C1 segment of cervical spinal cord (tissue), 14 donors: ENCODE data around the gene FANCD2.
"Not testable (repeated sequence)": the region's sequence is repeated elsewhere in the genome, so short reads cannot be mapped to it uniquely, and the experiment has no call there.

Source experiments
- DNase-seq, 14 donors: peaks; one replicate each; lab custom pipeline; 2025; lab: John Stamatoyannopoulos, UW

Gene FANCD2

DNA sequence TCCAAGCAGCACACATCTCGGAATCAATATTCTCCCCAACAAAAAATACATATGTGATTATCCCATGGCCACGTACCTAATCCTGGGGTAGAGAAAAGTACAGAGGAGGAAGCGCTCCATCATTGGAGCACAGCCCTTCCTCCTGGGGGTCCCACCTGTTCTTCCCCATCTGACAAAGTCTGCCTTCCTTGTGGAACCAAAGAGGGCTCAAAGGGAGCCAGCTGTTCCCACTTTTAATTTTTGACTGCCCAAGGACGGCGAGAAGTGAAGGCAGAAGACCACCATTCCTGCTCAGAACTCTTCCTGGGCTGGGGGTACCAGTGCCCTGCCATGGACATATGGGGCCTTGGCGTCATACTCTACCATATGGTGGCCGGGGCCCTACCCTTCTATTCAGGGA, 14.1 kb upstream of the FANCD2 start:
- no peak for DNase-seq

DNA sequence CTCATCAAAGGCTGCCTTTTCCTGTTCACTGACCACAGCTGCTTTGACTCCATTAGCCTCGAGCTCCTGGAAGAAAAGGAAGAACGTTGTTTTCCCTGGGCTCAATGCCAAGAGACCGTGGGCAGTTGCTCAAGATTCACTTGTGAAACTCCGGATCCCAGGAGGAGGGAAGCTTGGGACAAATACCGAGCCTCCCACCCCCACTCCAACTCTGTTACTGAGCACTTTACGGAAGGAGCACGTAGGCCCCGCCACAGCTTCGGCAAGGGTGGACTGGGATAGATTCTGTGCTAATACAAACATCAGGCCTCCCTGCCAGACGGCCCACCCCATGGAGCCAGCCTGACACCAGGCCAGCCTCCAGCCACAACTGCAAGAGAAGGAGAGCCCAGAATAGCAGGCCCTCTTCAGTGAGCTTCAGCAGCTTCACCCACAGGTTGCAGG, 10.8 kb upstream of the FANCD2 start:
- DNase-seq: peak in 13 of 14 donors; percentile 12 to 81 (median 64)

DNA sequence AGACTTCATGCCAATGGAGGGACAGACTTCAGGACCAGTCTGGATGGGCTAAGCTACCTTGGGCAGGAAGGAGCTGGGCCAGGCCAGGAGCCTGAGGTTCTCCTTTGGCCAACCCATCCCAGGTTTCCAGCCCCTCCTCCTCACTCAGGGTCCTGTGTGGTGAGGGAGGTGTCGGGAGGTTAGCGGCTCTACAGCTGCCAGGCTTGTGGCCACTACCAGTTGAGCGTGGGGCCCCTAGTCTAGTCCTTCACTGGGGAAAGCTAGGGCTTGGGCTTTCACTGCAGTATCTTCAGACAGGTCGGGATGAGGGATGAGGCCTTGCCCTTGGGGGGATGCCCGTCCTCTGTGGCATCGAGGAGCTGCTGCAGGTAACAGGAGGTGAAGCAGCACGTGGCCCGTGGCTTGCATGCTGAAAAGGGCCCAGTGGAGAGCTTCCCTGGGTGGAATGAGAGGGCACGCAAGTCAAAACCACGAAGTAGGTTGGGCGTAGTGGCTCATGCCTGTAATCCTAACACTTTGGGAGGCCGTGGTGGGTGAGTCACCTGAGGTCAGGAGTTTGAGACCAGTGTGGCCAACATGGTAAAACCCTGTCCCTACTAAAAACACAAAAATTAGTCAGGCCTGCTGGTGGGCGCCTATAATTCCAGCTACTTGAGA, 8.5 kb upstream of the FANCD2 start:
- DNase-seq: no peak

DNA sequence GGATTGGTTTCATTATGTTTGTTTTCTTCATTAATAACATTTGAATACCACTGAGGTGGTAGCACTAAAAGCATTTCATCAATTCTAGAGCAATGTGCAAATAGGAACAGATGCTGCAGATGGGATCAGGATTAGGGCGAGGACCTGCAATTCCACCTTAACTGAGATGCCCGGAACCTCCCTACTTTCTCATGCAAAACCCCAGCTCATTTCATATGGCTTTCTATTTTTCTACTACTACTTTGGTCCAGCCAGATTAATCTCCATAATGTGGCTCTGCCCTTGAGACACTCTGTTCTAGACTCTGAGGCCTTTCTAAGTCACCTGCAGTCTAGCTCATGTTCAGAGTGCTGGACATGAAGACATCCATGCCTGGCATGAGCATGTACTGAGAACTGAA, 7.4 kb upstream of the FANCD2 start:
- DNase-seq: not testable (repeated sequence)

DNA sequence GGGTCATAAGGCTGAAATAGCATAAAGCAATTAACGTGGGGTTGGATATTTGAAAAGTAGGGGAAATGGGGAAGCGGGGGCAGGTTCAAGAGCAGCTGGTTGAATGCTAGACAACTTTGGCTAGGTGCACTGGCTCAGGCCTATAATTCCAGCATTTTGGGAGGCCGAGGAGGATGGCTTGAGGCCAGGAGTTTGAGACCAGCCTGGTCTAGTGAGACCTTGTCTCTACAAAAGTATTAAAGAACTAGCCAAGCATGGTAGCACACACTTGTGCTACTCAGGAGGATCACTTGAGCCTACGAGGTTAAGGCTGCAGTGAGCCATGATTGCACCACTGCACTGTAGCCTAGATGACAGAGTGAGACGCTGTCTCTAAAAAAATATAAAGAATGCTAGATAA, 6.9 kb upstream of the FANCD2 start:
- no peak for DNase-seq

DNA sequence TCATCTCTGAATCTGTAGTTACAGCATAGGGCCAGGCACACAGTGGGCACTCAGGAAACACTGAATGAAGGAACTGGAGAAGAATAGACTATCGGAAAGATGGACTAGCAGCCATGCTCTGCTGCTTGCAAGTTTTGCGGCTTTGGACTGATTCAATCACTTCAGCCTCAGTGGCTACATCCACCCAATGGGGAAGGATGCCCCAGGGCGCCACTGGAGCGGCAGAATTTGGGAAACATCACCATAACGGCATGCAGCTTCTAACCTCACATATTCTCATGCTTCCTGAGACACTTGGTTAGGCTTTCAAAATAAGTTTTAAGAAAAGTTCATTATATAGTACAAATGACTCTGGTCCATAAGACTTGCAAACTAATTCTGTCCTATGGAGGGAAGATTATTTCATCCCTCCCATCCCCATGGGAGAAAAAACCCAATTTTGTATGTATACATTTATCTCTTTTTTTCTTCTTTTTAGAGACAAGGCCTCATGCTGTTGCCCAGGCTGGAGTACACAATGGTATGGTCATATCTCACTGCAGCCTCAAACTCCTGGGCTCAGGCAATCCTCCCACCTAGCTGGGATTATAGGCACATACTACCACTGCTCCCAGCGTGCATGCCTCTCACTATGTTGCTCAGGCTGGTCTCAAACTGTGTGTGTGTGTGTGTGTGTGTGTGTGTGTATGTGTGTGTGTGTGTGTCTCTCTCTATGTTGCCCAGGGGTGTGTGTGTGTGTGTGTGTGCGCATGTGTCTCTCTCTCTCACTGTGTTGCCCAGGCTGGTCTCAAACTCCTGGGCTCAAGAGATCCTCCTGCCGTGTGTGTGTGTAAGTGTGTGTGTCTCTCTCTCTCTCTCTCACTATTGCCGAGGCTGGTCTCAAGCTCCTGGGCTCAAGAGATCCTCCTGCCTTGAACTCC, 4.1 kb upstream of the FANCD2 start:
- DNase-seq: no peak

DNA sequence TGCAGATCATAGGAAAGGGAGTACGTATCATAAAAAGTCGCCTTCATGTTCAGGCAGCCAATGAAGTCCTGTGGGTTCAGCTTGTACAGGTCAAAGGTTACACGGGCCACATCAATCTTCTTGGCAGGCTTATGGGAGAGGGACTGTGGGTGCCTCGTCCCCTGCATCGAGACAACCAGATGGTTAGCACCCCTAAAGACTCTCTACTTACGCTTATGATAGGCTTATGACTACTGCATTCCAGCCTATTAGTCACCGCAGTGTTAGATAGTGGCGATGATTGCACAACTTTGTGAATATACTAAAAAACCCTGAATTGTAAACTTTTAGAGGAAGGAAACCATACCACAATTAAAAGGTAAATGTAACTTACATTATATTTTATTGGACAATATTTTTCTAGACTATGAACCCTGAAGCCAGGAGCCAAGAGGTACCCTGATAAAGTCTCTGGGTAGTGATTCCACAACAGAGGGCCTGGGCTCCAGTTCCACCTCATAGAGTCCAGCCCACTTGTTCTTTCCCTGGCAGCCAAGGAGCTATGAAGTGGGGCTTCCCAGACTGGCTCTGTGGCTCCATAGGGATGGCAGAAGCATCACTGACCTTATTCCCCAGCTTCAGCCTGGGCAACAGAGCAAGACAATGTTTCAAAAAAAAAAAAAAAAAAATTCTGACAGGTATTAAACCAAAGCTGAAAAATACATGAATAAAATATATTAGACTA, 2.5 kb upstream of the FANCD2 start:
- DNase-seq: no peak

DNA sequence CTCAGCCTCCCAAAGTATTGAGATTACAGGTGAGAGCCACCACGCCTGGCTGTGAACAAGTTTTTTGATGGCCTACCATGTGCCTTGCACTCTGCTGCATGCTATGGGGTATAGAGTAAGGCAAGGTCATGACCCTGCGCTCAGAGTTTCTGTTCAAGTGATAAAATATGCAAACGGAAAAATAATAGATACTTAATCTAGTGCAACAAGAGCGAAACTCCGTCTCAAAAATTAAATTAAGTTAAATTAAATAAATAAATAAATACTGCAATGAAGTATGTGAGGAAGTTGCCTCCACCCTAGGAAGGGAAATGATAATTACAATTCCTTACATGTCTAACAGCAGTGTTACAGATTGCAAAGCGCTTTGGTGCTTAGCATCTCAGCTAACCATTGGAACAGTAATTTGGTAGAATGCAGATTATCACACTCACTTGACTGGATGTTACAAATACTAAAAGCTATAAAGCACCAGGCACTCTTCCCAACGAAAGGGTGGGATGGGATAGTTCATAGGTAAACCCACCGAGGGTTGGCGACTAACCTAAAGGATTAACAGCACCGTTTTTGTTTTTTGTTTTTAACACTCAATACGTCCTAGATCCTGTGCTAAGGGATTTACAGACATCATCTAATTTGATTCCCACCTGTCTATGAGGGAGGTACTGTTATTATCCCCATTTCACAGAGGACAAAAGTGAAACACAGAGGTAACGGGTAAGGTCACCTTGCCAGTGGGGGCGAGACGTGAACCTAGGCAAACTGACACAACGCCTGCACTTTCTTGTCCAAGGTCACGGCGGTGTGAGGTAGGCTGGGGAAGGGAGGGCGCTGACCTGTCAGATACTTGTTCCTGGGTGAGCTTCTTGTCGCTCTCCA, 793 bp upstream of the FANCD2 start:
- DNase-seq: no peak

DNA sequence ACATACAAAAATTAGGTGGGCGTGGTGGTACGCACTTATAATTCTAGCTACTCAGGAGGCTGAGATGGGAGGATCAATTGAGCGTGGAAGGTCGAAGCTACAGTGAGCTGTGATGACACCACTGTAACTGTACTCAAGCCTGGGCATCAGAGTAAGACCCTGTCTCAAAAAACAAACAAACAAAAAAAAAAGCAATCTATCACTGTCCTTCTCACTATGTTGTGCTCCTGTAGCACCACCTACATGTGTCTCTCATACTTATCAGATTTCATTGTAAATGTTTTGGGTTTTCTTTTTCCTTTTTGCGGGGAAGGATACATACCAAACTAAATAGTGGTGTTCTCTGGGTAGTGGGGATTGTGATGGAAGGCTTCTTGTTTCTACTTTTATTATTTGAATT, 14.8 kb downstream of the FANCD2 start:
- no peak for DNase-seq

DNA sequence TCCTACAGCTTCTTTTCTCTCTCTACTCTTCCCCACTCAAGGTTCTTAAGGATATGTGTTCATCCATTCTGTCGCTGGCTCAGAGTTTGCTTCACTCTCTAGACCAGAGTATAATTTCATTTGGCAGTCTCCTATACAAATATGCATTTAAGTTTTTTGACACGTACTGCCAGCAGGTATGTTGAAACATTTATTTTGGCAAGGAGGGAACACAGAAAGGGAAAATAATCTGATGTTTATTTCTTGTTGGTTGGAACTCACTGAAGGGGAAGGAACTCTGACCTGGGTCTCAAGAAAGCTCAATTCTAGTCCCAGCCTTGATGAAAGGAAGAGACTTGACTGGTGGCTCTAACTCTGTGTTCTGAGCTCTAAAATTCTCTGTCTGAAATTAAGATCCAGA, 21.6 kb downstream of the FANCD2 start:
- no peak for DNase-seq

DNA sequence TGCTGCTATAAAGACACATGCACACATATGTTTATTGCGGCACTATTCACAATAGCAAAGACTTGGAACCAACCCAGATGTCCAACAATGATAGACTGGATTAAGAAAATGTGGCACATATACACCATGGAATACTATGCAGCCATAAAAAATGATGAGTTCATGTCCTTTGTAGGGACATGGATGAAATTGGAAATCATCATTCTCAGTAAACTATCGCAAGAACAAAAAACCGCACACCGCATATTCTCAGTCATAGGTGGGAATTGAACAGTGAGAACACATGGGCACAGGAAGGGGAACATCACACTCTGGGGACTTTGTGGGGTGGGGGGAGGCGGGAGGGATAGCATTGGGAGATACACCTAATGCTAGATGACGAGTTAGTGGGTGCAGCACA, 26.8 kb downstream of the FANCD2 start:
- DNase-seq: not testable (repeated sequence)

DNA sequence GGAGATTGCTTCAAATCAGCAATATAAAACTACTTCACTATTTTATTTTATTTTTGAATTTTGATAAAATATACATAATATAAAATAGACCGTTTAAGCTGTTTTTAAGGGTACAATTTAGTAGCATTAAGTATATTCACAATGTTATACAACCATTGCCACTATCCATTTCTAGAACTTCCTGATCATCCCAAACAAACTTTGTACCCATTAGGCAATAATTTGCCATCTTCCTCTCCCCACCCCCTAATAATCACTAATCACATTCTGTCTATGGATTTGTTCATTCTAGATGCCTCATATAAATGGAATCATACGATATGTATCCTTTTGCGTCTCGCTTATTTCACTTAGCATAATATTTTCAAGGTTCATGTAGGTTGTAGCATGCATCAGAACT, 28.9 kb downstream of the FANCD2 start:
- DNase-seq: no peak

DNA sequence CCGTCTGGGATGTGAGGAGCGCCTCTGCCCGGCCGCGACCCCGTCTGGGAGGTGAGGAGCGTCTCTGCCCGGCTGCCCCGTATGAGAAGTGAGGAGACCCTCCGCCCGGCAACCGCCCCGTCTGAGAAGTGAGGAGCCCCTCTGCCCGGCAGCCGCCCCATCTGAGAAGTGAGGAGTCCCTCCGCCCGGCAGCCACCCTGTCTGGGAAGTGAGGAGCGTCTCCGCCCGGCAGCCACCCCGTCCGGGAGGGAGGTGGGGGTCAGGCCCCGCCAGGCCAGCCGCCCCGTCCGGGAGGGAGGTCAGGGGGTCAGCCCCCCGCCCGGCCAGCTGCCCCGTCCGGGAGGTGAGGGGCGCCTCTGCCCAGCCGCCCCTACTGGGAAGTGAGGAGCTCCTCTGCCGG, 43.8 kb downstream of the FANCD2 start:
- DNase-seq: not testable (repeated sequence)

DNA sequence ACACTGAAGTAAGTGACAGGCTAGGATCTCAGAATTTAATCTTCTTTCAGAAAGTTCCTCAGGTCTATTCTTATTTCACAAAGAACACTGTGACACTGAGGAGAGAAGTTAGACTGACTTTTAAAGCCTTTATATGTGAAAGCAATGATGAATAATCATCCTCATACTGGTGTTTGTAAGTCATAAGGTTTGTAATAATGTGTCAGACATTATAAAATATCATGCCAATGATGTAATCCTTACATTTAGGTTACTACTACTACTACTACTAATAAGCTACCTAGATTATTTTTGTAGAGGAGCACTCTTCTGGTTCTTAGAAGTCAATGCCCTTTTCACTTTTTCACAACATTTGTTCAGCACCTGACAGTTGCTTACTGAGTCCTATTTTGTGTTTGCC, 48.4 kb downstream of the FANCD2 start:
- DNase-seq: no peak

DNA sequence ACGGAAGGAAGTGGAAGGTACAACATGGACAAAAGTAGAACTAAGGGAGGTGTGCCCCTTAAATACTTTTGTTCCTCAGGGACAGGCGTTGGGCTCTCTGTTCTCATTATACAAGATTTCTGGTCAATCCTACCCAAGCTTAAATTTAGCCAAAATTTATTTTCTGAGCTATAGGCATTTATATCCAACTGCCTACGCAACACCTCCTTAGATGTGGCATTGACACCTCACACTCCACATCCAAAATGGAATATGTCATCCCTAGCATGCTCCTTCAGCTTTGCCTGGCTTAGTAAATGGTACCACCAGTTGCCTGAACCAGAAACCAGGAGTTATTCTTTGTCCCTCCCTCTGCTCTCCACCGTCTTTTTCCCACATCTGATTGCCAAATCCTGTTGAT, 55.6 kb downstream of the FANCD2 start:
- no peak for DNase-seq

DNA sequence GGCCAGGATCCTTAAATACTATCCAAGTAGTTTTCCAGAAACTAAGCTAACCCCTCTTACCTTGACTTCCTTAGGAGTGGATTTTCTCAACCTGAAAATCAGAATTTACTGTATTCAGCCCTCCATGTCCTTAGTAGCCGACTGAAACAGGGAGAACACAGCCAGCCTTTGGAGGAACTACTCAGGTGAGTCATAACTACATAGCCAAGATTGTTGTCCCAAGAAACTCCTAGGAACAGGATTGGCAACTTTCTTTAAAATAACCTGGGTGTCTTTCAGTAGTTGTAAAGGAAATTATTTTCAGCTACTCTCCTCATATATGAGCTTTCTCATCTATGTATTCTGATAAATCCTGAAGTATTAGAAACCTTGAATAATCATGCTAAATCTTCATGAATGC, 59.5 kb downstream of the FANCD2 start:
- DNase-seq: no peak

DNA sequence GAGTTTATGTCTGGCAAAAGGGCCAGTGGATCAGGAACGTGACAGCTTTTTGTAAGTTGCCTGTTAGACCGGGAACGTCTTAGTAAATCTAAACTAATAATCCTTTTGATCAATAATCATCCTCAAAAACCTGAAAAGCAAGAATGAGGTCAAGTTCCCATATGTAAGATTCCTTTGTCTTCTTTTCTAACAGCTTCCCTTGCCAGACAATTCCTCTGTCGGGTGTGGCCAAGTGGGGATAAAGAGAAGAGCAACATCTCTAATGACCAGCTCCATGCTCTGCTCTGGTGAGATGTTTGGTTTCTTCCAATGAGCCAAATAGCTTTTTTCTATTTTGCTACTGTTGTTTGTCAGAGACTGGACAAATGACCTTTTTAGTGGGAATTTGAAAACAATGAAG, 62.0 kb downstream of the FANCD2 start:
- no peak for DNase-seq

DNA sequence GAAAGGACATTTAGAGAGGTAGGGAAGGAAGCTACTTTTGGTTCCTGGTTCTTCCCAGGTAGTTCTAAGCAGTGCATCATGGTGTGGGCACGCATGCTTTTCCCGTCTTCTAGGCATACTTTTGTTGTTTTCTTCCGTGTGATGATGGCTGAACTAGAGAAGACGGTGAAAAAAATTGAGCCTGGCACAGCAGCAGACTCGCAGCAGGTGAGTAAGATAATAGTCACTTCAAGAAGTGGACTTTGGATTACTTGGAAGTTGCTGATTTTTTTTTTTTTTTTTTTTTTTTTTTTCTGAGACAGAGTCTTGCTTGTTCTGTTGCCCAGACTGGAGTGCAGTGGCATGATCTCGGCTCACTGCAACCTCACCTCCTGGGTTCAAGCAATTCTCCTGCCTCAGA, 63.9 kb downstream of the FANCD2 start:
- DNase-seq: no peak

DNA sequence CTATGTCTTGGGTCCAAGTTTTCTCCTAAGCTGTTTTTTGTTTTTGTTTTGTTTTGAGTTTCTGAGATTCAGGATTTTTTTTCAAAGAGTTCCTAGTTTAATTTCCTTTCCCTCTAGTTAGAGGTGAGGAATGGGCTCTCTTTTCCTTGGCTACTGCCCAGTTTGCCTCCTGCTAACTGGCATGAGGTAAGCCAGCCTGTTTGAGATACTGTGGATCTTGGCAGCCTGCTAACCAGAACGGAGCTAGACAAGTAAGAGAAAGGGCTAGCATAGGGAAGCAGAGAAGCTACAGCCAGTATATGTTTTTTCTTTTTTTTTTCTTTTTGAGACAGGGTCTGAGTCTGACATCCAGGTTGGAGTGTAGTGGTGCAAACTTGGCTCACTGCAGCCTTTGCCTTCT, 64.5 kb downstream of the FANCD2 start:
- DNase-seq: not testable (repeated sequence)

DNA sequence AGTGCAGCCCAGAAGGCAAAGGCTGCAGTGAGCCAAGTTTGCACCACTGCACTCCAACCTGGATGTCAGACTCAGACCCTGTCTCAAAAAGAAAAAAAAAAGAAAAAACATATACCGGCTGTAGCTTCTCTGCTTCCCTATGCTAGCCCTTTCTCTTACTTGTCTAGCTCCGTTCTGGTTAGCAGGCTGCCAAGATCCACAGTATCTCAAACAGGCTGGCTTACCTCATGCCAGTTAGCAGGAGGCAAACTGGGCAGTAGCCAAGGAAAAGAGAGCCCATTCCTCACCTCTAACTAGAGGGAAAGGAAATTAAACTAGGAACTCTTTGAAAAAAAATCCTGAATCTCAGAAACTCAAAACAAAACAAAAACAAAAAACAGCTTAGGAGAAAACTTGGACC, 65.2 kb downstream of the FANCD2 start:
- not testable (repeated sequence) for DNase-seq

DNA sequence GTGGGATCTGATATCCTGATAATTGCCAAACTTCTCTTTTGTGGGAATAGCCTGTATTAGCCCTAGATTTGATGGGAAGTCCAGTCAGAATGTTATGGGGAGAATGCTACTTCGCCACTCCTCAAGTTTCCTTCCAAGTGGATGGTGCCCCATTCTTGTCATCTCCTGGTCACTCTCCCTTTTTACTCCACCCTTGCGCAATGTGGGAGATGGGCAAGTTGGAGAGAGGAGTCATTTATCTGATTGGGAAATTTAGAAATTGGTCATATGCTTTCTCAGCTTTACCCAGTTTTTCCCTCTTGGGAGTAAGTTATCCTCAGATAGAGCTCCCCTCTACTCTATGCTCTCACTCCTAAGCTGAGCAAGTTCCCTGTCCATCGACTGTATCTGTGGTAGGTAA, 67.4 kb downstream of the FANCD2 start:
- DNase-seq: no peak
